Endothelial cell of hepatic sinusoid (primary cell): ENCODE results near the gene NRP2.

ENCODE experiments used
- in situ Hi-C: cut with HindIII; loops from 2 replicates; pipeline ENCODE4 v1.10.0; 2017; ENCODE audit warnings: low sequenced_read_pairs

Gene NRP2

GRCh38 chr2:205749078-205749477 lies 66.8 kb downstream of the NRP2 start:
- in situ Hi-C loops: no loop called here

GRCh38 chr2:205750797-205751196 lies 68.5 kb downstream of the NRP2 start:
- in situ Hi-C loops: loop anchor here (5.0 kb wide), 1 partner anchor 48 kb away; no protein-coding TSS in a partner anchor

GRCh38 chr2:205751569-205752031 lies 69.3 kb downstream of the NRP2 start:
- in situ Hi-C loops: loop anchor here (5.0 kb wide), 1 partner anchor 49 kb away; no protein-coding TSS in a partner anchor

GRCh38 chr2:205752296-205752820 lies 70.1 kb downstream of the NRP2 start:
- in situ Hi-C loops: loop anchor here (5.0 kb wide), 1 partner anchor 50 kb away; no protein-coding TSS in a partner anchor

- in situ Hi-C loops: loop anchor here (5.0 kb wide), 1 partner anchor 51 kb away; no protein-coding TSS in a partner anchor
These were observed 70.6 kb downstream of the NRP2 start for GRCh38 chr2:205752924-205753323.

- in situ Hi-C loops: loop anchor here (5.0 kb wide), 1 partner anchor 52 kb away; no protein-coding TSS in a partner anchor
These were observed 72.1 kb downstream of the NRP2 start for GRCh38 chr2:205754285-205754923.

- in situ Hi-C loops: loop anchor here (5.0 kb wide), 1 partner anchor 53 kb away; no protein-coding TSS in a partner anchor
These were observed 72.6 kb downstream of the NRP2 start for GRCh38 chr2:205754924-205755321.

- in situ Hi-C loops: no loop called here
These were observed 73.6 kb downstream of the NRP2 start for GRCh38 chr2:205755923-205756322.

GRCh38 chr2:205757271-205757670 lies 75.0 kb downstream of the NRP2 start:
- in situ Hi-C loops: no loop called here

GRCh38 chr2:205758051-205758450 lies 75.8 kb downstream of the NRP2 start:
- in situ Hi-C loops: no loop called here

GRCh38 chr2:205758500-205758899 lies 76.2 kb downstream of the NRP2 start:
- in situ Hi-C loops: no loop called here

GRCh38 chr2:205759257-205759656 lies 77.0 kb downstream of the NRP2 start:
- in situ Hi-C loops: no loop called here

- in situ Hi-C loops: no loop called here
These were observed 77.4 kb downstream of the NRP2 start for GRCh38 chr2:205759732-205760131.

GRCh38 chr2:205760157-205760556 lies 77.9 kb downstream of the NRP2 start:
- in situ Hi-C loops: no loop called here

- in situ Hi-C loops: no loop called here
These were observed 79.1 kb downstream of the NRP2 start for GRCh38 chr2:205761421-205761820.

- in situ Hi-C loops: no loop called here
These were observed 80.6 kb downstream of the NRP2 start for GRCh38 chr2:205762881-205763280.

- in situ Hi-C loops: no loop called here
These were observed 81.5 kb downstream of the NRP2 start for GRCh38 chr2:205763708-205764211.

GRCh38 chr2:205764270-205764746 lies 82.0 kb downstream of the NRP2 start:
- in situ Hi-C loops: no loop called here

GRCh38 chr2:205765151-205765550 lies 82.8 kb downstream of the NRP2 start:
- in situ Hi-C loops: no loop called here

- in situ Hi-C loops: no loop called here
These were observed 84.6 kb downstream of the NRP2 start for GRCh38 chr2:205766779-205767359.

GRCh38 chr2:205767617-205768016 lies 85.3 kb downstream of the NRP2 start:
- in situ Hi-C loops: no loop called here

- in situ Hi-C loops: no loop called here
These were observed 86.0 kb downstream of the NRP2 start for GRCh38 chr2:205768341-205768740.
